Measurements from ENCODE around the gene NUB1.

DNA sequence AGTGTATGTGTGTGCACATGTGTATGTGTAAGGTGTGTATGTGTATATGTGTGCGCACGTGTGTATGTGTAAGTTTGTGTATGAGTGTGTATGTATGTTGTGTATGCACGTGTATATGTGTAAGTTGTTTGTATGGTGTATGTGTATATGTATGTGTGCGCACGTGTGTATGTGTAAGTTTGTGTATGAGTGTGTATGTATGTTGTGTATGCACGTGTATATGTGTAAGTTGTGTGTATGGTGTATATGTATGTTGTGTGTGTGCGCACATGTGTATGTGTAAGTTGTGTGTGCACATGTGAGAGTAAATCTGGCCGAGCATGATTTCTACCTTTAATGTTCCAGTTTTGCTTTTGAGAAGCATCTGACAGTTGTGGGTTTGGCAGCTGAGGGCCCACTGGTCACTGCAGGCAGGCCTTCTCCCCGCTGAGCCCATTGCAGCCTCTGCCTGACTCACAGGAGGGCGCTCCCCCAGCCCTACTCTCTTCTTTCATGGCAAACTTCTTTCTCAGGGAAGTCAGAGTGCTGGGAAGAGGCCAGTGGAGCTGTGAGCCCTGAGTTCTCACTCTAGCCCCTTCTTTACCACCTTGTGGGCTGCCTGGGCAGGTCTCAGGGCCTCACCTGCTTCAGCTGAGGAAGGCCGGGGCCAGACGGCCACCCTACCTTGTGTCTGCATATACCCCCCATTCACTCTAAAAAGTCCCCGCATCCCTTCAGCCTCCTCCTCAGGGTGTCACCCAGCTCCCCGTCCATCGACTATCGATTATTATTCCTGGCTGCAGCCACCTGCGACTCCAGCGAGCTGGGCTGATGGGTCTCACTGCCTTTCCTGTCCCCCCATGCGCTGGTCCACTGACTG, 57.1 kb downstream of the NUB1 start:
- TF ChIP-seq, protein P1, sequence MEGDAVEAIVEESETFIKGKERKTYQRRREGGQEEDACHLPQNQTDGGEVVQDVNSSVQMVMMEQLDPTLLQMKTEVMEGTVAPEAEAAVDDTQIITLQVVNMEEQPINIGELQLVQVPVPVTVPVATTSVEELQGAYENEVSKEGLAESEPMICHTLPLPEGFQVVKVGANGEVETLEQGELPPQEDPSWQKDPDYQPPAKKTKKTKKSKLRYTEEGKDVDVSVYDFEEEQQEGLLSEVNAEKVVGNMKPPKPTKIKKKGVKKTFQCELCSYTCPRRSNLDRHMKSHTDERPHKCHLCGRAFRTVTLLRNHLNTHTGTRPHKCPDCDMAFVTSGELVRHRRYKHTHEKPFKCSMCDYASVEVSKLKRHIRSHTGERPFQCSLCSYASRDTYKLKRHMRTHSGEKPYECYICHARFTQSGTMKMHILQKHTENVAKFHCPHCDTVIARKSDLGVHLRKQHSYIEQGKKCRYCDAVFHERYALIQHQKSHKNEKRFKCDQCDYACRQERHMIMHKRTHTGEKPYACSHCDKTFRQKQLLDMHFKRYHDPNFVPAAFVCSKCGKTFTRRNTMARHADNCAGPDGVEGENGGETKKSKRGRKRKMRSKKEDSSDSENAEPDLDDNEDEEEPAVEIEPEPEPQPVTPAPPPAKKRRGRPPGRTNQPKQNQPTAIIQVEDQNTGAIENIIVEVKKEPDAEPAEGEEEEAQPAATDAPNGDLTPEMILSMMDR (IDR thresholded peaks at IDR 0.05) = no peak
- no peak for TF ChIP-seq POLR2A (IDR thresholded peaks at IDR 0.05)
